ENCODE measurements around the gene PVRIG.

- TF ChIP-seq MAFK (IDR thresholded peaks at IDR 0.05; ENCODE audit: low read depth, low read length), result no peak
- TF ChIP-seq, protein P1, sequence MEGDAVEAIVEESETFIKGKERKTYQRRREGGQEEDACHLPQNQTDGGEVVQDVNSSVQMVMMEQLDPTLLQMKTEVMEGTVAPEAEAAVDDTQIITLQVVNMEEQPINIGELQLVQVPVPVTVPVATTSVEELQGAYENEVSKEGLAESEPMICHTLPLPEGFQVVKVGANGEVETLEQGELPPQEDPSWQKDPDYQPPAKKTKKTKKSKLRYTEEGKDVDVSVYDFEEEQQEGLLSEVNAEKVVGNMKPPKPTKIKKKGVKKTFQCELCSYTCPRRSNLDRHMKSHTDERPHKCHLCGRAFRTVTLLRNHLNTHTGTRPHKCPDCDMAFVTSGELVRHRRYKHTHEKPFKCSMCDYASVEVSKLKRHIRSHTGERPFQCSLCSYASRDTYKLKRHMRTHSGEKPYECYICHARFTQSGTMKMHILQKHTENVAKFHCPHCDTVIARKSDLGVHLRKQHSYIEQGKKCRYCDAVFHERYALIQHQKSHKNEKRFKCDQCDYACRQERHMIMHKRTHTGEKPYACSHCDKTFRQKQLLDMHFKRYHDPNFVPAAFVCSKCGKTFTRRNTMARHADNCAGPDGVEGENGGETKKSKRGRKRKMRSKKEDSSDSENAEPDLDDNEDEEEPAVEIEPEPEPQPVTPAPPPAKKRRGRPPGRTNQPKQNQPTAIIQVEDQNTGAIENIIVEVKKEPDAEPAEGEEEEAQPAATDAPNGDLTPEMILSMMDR (conservative IDR thresholded peaks at IDR 0.05; ENCODE audit: low read depth, low read length), result no peak
- no peak for TF ChIP-seq RCOR1 (IDR thresholded peaks at IDR 0.05; ENCODE audit: insufficient replicate concordance, low read length)
- TF ChIP-seq MXI1 (IDR thresholded peaks at IDR 0.05; ENCODE audit: borderline replicate concordance, low read depth, low read length), result no peak
- no peak for TF ChIP-seq POLR2A (IDR thresholded peaks at IDR 0.05; ENCODE audit: low read depth, low read length)
These were observed 10.3 kb upstream of the PVRIG start for GRCh38 chr7:100209493-100209892.

Measured in IMR-90 (cell line).